Colonic mucosa (tissue), 4 donors: ENCODE results near the gene FRYL. TPM values are rescaled to one million over a fixed set of nuclear protein-coding genes. Genes with fewer than 3 reads are reported as not detected.

Experiments used
- DNase-seq: peaks from one replicate; pipeline ENCODE4 v3.0.0-alpha.2; 2020
- H3K27ac ChIP-seq: fragments of 200-600 bp; one replicate; pipeline ENCODE4 v1.8.0; 2021
- H3K27me3 ChIP-seq: fragments of 200-600 bp; one replicate; pipeline ENCODE4 v1.8.0; 2021
- H3K36me3 ChIP-seq: fragments of 200-600 bp; one replicate; pipeline ENCODE4 v1.8.0; 2021
- H3K4me1 ChIP-seq: fragments of 200-600 bp; one replicate; pipeline ENCODE4 v1.8.0; 2021; ENCODE audit warnings: mild to moderate bottlenecking
- H3K4me3 ChIP-seq: fragments of 200-600 bp; one replicate; pipeline ENCODE4 v1.8.0; 2021
- H3K9ac ChIP-seq, 2 donors: one replicate each; pipeline ENCODE4 v1.7.0; 2013; ENCODE audit warnings: control low read depth in 2 of 2, low read depth in 2 of 2, low read length in 2 of 2
- H3K9me3 ChIP-seq: fragments of 200-600 bp; one replicate; pipeline ENCODE4 v1.8.0; 2021
- intact Hi-C: fragments of 100-400 bp; cut with DNase I; formaldehyde crosslinking; loops from one replicate; pipeline ENCODE4 v1.14.1; 2022
- total RNA-seq, 2 donors: library from RNA; stranded (reverse); fragmentation: NEBNext Ultra II Directional in 1 of 2; extraction: Animal tissue kit (Norgen Biotek cat#: 25700) in 1 of 2; gene quantifications; one replicate each; pipeline ENCODE4 v1.2.1, GENCODE V29; 2021
- TF ChIP-seq, protein P1 (sequence below): fragments of 200-600 bp; IDR thresholded peaks from one replicate; pipeline ENCODE4 v1.8.0; 2022; ENCODE audit warnings: antibody characterized with exemption, mild to moderate bottlenecking
- donor health status: healthy.
- donor health status: DM: no; HTN: no; CAD: no.
- donor health status: DM: no; HTN: no; CAD: no.

The FRYL gene
- total RNA-seq, 2 donors from 2014 or later: 193 to 292 TPM

DNA sequence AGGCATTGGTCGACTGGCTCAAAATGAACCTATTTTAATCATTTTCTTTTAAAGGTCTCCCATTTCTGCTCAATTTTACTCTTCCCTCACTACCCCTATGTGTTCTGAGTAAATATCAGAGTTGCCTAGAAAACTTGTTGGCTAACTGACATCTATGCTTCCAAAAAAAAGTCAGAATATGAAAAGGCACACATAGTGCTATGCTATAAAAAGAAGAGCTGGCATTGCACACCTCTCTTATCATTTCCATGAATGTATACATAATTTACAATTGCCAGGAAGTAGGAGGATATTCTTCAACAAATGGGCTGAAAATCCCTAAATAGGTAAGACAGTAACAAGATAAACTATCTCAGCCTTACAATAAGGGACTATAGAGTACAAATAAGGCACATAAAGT, 70.2 kb downstream of the FRYL start:
- no peak overlapping the region for H3K9ac ChIP-seq
- no peaks in the 10 kb centered on the region for H3K36me3 ChIP-seq
- H3K27me3 ChIP-seq: no peaks in the 10 kb centered on the region
- no peaks in the 10 kb centered on the region for H3K9me3 ChIP-seq
- DNase-seq: no peak
- H3K4me1 ChIP-seq: no peaks in the 10 kb centered on the region
- intact Hi-C loops: no loop called here
- no peak overlapping the region for H3K4me3 ChIP-seq
- TF ChIP-seq, protein P1, sequence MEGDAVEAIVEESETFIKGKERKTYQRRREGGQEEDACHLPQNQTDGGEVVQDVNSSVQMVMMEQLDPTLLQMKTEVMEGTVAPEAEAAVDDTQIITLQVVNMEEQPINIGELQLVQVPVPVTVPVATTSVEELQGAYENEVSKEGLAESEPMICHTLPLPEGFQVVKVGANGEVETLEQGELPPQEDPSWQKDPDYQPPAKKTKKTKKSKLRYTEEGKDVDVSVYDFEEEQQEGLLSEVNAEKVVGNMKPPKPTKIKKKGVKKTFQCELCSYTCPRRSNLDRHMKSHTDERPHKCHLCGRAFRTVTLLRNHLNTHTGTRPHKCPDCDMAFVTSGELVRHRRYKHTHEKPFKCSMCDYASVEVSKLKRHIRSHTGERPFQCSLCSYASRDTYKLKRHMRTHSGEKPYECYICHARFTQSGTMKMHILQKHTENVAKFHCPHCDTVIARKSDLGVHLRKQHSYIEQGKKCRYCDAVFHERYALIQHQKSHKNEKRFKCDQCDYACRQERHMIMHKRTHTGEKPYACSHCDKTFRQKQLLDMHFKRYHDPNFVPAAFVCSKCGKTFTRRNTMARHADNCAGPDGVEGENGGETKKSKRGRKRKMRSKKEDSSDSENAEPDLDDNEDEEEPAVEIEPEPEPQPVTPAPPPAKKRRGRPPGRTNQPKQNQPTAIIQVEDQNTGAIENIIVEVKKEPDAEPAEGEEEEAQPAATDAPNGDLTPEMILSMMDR: no peak
- no peak overlapping the region for H3K27ac ChIP-seq

DNA sequence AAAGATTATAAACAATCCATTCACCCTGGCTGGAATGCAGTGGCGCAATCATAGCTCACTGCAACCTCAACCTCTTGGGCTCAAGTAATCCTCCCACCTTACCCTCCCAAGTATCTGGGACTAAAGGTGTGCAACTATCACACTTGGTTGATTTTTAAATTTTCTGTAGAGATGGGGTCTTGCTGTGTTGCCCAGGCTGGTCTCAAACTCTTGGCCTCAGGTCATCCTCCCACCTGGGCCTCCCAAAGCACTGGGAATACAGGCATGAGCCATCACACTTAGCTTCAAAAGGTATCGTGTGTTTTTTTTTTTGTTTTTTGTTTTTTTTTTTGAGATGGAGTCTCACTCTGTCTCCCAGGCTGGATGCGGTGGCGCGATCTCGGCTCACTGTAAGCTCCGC, 71.5 kb downstream of the FRYL start:
- Histone ChIP-seq H3K27me3 (no peaks in the 10 kb centered on the region), H3K9ac (no peak overlapping the region), H3K4me3 (no peak overlapping the region), H3K9me3 (no peaks in the 10 kb centered on the region), H3K4me1 (no peaks in the 10 kb centered on the region), H3K36me3 (no peaks in the 10 kb centered on the region), H3K27ac (no peak overlapping the region)
- TF ChIP-seq, protein P1: no peak
- intact Hi-C loops: no loop called here
- DNase-seq: no peak

DNA sequence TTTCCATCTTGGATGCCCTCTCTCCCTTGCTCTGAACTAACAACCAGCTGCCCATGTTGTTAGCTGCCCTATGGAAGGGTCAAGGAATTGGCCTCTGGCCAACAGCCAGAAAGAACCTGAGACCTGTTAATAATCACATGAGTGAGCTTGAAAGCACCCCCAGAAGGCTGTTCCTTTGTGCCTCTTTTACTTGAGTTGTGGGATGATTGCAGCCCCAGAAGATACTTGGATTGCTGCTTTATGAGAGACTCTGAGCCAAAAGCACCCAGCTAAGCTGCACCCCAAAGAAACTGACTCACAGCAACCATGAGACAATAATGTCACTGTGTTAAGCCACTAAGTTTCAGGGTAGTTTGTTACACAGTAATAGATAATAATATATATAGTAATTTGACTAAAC, 73.3 kb downstream of the FRYL start:
- TF ChIP-seq, protein P1: no peak
- Histone ChIP-seq H3K9me3 (no peaks in the 10 kb centered on the region), H3K9ac (no peak overlapping the region), H3K27ac (no peak overlapping the region), H3K27me3 (no peaks in the 10 kb centered on the region), H3K36me3 (no peaks in the 10 kb centered on the region), H3K4me1 (no peaks in the 10 kb centered on the region), H3K4me3 (no peak overlapping the region)
- intact Hi-C loops: no loop called here
- DNase-seq: no peak

DNA sequence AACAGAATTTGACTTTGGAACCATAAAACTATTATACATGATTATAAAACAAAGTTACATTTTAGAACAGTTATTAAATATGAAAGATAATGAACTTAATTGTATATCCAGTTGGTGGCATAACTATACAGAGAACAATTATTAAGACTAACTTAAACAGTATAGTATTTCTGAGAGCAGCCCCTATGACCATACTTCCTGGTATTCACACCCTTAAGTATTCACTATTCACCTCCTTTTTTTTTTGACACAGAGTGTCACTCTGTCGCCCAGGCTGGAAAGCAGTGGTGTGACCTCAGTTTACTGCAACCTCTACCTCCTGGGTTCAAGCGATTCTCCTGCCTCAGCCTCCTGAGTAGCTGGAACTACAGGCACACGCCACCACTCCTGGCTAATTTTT, 74.5 kb downstream of the FRYL start:
- intact Hi-C loops: no loop called here
- TF ChIP-seq, protein P1: no peak
- no peak for DNase-seq
- no peaks in the 10 kb centered on the region for H3K27me3 ChIP-seq
- H3K27ac ChIP-seq: no peak overlapping the region
- no peak overlapping the region for H3K4me3 ChIP-seq
- H3K36me3 ChIP-seq: no peaks in the 10 kb centered on the region
- H3K9ac ChIP-seq: no peak overlapping the region
- no peaks in the 10 kb centered on the region for H3K9me3 ChIP-seq
- H3K4me1 ChIP-seq: no peaks in the 10 kb centered on the region

DNA sequence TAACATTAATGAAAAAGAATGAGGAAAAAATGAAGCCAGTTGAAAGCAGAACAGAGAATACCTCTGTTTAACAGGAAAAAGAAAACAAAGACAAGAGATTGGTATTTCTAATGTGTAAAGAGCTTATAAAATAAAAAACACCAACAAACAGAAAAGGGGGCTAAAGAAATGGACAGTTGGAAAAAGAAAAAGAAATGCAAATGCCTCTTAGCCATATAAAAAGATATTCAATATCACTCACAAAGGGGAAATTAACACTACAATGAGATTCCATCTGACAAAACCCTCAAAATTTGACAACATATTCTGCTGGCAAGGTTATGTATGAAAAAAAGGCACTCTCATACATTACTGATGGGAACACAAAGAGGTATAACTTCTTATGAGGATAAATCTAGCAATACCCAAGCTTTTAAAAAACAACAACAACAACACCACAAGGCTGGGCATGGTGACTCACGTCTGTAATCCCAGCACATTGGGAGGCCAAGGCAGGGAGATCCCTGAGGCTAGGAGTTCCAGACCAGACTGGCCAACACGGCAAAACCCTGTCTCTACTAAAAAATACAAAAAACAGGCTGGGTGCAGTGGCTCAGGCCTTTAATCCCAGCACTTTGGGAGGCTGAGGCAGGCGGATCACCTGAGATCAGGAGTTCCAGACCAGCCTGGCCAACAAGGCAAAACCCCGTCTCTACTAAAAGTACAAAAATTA, 75.8 kb downstream of the FRYL start:
- Histone ChIP-seq H3K9me3 (no peaks in the 10 kb centered on the region), H3K4me1 (no peaks in the 10 kb centered on the region), H3K4me3 (no peak overlapping the region), H3K27ac (no peak overlapping the region), H3K9ac (no peak overlapping the region), H3K36me3 (no peaks in the 10 kb centered on the region), H3K27me3 (no peaks in the 10 kb centered on the region)
- intact Hi-C loops: no loop called here
- TF ChIP-seq, protein P1: no peak
- DNase-seq: no peak
